ENCODE results near the gene NXPH1.

DNA sequence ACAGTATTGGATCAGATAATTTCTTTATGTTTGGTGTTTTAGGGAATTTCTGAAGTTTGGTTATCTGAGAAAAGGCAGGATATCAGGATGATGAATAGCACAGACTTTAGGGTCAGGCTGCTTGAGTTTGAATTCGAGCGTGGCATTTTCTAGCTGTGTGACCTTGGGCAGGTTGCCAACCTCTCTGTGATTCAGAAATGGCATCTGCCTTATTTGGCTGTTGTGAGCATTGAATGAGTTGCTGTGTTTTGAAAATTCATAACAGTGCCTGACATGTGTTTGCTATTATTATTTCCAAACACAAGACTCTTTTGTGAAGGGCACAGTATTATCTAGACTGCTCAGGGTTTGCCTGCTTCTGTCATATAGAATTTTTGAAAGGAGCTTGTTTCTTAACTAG lies 66.9 kb downstream of the NXPH1 start:
- TF ChIP-seq EZH2 (IDR thresholded peaks at IDR 0.05; ENCODE audit: insufficient read depth, poor library complexity, severe bottlenecking) (no peak), EZH2phosphoT487 (IDR thresholded peaks at IDR 0.05; ENCODE audit: insufficient read depth, low read depth) (no peak)
